ENCODE results near the gene MRGPRD.

Gene MRGPRD

GRCh38 chr11:69010964-69011623, 30.3 kb upstream of the MRGPRD start:
- no peak for DNase-seq (ENCODE audit: low read depth)
- H3K4me3 ChIP-seq (ENCODE audit: low read depth, low read length): no peak overlapping the region
- no peak for TF ChIP-seq CTCF (IDR thresholded peaks at IDR 0.05; ENCODE audit: low read depth, low read length, missing control alignments)

- no peak for DNase-seq (ENCODE audit: low read depth)
- no peak overlapping the region for H3K4me3 ChIP-seq (ENCODE audit: low read depth, low read length)
- TF ChIP-seq CTCF (IDR thresholded peaks at IDR 0.05; ENCODE audit: low read depth, low read length, missing control alignments): no peak
Observed at GRCh38 chr11:69010361-69010891, 29.6 kb upstream of the MRGPRD start.

DNA sequence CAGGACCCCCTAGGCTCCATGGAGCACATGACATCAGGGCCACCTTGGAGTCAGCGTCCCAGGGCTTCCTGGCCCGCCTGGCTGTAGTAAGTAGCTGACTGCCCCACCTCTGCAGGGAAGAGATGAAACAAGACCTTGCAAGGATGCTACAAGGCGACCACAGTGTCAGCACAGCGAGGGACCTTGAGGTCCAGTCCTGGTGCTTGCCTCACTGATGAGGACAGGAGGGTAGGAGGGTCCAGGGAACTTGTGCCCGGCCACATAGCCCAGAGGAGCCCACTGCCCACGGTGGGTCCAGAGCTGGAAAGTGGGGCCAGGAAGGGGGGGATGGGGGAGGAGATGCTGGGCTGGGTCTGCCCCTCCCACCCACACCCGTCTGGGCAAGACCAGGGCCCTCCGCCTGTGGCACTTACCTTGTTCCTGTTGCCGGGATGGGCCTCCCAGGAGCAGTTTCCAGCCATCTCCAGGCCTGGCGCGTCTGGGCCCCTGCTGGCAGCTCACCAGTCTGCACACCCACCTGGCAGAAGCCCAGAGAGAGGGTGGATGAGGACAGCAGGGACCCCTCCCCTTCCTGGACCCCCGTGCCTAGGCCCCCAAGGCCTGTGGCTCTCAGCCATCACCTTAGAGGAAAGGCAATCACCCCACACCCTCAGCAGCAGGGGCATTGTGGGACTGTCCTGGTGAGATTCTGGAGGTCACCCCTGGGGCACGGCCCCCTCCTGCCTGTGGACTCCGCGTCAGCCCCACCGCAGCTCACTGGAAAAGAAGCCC, 28.8 kb upstream of the MRGPRD start:
- TF ChIP-seq CTCF (IDR thresholded peaks at IDR 0.05; ENCODE audit: low read depth, low read length, missing control alignments): no peak
- no peak for DNase-seq (ENCODE audit: low read depth)
- H3K4me3 ChIP-seq (ENCODE audit: low read depth, low read length): no peak overlapping the region

- TF ChIP-seq CTCF (IDR thresholded peaks at IDR 0.05; ENCODE audit: low read depth, low read length, missing control alignments): no peak
- DNase-seq (ENCODE audit: low read depth): no peak
- H3K4me3 ChIP-seq (ENCODE audit: low read depth, low read length): no peak overlapping the region
Observed at GRCh38 chr11:69008737-69009440, 28.1 kb upstream of the MRGPRD start.

- H3K4me3 ChIP-seq (ENCODE audit: low read depth, low read length): no peak overlapping the region
- TF ChIP-seq CTCF (IDR thresholded peaks at IDR 0.05; ENCODE audit: low read depth, low read length, missing control alignments): no peak
- DNase-seq (ENCODE audit: low read depth): no peak
Observed at GRCh38 chr11:69007975-69008381, 27.2 kb upstream of the MRGPRD start.

DNA sequence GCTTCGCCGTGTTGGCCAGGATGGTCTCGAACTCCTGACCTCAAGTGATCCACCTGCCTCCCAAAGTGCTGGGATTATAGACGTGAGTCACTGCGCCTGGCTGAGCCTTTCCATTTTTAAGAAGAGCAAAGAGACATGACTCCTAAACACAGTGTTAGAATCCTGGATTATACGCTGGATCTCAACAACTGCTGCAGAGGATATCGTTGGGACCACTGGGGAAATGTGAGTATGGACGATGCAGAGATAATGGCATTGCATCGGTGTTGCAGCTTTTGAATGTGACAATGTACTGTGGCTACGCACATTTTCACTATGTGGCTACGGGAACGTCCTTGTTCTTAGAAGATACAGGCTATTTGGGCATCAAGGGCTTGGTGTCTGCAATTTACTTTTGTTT, 26.0 kb upstream of the MRGPRD start:
- no peak overlapping the region for H3K4me3 ChIP-seq (ENCODE audit: low read depth, low read length)
- no peak for DNase-seq (ENCODE audit: low read depth)
- no peak for TF ChIP-seq CTCF (IDR thresholded peaks at IDR 0.05; ENCODE audit: low read depth, low read length, missing control alignments)
